NOMO-1 treated with DMSO at 0.1 percent for 48 hours (cell line): ENCODE measurements around the gene RALGPS2.
"Not testable (repeated sequence)": the region's sequence is repeated elsewhere in the genome, so short reads cannot be mapped to it uniquely, and the experiment has no call there.

Experiments
- DNase-seq: peaks from one replicate; lab custom pipeline; 2025; ENCODE audit not compliant: unreplicated experiment; lab: John Stamatoyannopoulos, UW

The RALGPS2 gene

DNA sequence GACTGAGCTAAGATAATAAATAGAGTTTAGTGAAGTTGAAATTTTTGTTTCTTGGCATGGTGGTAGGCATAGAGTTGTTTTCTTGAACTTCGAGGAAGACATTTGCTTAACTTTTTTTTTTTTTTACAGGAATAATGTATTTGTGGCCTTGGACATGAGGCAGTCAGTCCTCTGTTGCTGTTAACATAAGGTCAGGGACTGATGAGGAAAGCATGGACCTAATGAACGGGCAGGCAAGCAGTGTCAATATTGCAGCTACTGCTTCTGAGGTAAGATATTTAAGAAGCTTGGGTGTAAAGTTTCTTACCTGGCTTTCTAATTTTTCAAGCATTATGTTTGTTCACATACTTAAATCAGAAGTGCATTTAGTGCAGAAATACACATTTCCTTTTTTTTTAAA, 51.5 kb downstream of the RALGPS2 start:
- DNase-seq = no peak

DNA sequence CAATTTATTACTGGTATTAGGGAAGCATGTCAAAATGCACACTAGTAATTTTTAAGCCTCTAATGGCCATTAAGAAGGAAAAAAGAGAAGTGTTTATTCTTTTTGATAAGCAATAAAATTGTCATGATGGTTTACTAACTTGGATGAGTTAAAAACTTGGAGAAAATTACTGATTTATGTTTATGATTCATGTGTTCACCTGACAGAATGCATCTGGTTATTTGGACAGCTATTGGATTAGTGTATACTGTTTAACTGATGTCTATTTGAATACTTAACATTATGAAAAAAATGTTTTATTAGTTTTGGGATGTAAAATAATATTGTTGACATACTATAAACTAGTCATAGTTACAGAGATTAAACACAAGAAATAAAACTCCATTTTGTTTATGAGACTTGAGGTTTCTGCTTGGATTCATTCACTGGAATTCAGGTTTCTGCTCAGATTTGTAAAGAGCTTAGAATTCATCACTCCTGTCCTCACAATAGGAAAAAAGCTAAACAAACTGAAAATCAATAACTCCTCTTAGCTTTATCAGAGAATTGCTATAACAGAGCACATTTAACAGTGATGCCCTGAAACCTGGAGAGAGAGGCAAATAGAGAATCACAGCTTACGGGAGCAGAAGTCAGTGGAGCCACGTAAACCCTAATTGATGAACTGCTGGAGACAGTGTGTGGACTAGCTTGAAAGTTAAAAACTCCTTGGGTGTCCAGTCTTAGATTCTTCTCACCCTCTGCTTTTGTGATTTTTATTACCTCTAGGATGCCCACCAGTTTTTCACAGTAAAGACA, 56.7 kb downstream of the RALGPS2 start:
- no peak for DNase-seq

DNA sequence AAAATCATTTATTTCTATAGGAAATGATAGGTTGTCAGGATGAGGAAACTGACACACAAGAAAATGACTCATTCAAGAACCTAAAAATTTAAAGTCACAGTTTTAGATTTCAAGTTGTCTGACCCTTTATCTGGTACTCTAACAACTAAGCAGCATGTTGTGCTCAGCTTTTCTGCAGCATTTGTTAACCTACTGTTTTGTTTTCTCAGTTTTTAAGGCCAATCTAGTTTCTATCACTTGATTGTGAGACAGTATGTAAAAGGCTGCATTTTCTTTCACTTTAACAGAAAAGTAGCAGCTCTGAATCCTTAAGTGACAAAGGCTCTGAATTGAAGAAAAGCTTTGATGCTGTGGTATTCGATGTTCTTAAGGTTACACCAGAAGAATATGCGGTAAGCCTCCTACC, 59.1 kb downstream of the RALGPS2 start:
- DNase-seq = no peak

DNA sequence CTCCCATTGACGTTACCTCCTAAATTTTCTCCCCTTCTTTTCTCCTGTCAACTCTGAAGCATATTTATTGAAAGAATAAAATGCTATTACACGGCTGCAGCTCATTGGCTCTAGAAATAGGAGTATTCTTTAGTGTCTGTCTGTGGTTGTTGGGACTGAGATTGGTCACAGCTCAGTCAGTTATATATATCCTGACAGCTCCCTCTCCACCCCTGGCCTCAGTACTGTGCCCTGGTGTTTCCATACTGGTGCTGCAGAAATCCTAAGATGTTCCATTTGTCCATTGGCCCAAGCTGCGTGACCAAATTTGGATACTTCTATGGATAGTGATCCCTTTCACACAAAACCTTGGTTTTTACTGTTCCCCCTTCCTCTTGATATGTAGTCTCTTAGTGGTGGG, 67.3 kb downstream of the RALGPS2 start:
- no peak for DNase-seq

DNA sequence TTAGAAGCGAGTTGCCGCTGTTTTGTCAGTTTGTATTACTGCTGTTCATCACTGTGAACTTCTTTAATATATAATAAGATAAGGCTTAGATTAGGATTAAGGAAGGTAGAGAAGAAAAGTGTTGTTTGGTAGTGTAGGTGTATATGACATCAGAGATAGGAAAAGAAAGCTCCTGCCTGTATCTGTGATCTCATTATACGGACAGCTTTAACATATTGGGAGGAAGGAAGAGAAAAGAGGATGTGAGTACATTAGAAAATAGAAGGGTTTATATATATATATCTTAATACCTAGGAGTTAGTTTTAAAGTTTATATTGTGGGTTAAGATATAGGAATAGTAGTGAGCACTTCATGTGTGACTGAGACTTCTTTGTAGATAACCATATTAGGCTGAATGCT, 71.0 kb downstream of the RALGPS2 start:
- DNase-seq = peak; percentile 56

DNA sequence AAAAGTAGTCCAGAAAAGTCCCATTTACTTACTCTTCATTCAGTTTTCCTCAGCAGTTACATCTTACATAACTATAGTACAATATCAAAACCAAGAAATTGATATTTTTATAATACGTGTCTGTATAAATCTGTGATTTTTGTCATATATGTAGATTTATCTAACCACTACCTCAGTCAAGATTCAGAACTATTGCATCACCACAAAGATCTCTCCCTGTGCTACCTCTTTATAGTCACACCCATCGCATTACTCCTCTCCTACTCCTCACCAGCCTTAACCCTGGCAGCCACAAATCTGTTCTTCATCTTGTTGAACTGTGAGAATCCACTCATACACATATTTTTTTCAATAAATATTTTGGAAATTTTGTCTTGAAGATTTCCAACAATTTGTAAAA, 72.5 kb downstream of the RALGPS2 start:
- DNase-seq = peak; percentile 42

DNA sequence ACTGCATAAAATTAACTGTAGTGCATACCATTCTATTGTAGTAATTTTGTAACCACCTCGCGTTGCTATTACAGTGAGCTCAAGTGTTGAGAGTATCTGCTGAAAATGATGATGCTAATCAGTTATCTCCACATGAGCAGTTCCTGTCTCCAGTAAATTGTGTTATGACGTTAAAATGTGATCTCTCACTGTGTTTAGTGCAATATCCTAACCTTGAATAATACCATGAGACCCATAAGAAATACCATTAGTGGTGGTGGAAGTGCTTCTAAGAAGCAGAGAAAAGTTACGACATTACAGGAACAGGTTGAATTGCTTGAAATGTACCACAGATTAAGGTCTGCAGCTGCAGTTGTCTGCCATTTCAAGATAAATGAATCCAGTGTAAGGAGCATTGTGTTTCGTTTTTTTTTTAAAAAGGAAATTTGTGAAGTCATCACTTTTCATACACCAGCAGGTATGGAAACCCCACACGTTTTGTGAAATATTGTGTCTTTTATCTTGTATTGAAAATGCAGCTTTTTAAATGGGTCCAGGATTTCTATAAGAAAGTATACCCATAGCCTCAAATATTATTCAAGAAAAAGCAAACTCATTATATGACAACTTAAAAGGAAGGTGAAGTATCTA, 73.3 kb downstream of the RALGPS2 start:
- no peak for DNase-seq

DNA sequence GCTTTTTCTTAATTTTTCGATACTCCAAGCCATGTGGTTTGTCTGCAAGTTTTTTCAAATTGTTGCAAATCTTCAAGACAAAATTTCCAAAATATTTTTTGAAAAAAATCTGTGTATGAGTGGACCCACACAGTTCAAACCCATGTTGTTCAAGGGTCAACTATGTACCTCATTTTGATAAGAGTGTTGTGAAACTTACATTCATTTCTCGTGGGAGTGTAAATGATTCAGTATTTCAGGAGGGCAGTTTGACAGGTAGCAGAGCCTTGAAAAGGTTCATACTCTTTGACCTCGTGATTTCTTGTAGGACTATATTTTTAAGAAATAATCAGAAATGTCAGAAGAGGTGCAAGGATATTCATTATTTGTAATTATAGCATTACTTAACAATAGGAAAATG, 77.8 kb downstream of the RALGPS2 start:
- no peak for DNase-seq

DNA sequence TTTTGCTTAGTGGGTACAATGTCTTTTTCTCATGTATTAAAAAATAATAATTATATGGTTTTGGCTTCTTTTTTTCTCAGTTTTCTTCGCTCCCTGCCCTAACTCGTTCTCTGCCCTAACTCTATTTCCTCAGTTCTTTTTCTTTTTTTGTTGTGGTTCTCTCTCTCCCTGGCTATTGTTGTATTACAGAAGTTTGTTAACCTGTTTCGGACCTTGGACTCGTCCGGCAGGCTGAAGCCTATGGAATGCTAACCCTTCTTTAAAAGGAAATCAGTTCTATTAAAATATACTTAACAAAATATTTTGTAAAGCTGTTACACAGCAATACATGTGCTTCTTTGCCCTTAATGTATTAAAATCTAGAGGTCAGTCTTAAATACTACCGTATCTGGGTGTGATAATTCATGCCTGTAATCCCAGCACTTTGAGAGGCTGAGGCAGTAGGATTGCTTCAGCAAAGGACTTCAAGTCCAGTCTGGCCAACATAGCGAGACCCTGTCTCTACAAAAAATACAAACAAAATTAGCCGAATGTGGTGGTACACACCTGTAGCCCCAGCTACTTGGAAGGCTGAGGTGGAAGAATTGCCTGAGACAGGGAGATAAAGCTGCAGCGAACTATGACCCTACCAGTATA, 81.7 kb downstream of the RALGPS2 start:
- DNase-seq = no peak

DNA sequence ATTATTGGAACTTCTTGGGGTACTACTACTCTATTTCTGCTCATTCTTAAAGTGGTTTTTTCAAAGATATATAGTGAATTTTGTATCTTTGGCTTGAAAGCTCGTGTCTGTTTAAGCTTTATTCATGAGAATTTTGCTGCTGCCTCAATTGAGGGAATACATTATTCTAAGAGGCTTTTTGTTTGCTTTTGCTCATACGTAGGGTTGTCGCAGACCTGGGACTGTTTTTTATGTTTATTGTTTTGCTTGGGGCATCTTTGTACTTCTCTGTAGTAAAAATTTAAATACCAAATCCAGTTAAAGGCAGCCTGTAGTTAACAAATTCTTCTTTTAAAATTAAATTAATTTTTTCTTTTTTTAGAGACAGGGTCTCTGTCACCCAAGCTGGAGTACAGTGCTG, 83.5 kb downstream of the RALGPS2 start:
- no peak for DNase-seq

DNA sequence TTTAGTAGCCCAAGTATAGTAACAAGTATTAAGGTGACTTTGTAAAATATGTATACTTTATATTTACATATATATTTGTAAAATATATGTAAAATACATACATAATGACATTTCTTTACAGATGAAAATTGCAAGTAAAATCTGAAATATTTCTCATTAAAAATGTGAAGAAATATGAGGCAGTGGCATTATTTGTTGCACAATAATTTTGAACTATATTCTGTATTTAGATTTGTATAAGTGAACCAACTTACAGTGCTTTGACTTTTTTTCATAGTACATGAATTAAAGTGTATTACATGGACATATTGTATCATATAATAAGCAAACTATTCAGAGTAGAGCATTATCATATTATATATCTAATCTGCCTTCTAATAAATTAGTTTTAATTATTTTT, 85.5 kb downstream of the RALGPS2 start:
- no peak for DNase-seq

DNA sequence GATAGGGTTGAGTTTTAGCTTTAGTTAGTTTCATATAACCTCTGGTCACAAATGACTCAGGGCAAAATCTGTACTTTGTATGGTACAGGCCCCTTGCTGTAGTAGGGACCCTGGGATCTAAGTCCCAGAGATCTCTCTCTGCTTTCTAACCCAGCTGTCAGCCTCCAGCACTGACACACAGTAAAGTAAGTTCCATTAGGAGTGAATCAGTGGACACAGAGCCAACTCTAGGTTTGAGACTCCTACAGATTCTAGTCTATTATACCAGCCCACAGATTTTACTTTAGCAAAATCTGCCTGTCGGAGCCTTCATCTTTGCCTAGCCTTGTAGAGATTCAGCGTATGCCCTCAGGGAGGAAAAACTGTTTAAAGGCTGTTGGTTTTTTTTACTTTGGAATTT, 93.4 kb downstream of the RALGPS2 start:
- DNase-seq = no peak

DNA sequence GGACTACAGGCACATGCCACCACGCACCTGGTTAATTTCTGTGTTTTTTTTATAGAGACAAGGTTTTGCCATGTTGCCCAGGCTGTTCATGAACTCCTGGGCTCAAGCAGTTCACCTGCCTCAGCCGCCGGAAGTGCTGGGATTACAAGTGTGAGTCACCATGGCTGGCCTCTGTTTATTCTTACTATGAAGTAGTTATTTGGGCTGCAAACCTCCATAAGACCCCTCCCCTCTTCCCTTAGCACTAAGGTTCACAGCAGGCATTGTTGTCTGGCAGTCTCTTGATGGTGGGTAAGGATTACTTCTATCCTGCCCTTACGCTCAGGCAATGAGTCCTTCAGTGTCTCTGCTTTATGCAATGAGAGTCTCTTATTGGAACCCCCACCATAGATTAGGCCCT, 94.1 kb downstream of the RALGPS2 start:
- no peak for DNase-seq

DNA sequence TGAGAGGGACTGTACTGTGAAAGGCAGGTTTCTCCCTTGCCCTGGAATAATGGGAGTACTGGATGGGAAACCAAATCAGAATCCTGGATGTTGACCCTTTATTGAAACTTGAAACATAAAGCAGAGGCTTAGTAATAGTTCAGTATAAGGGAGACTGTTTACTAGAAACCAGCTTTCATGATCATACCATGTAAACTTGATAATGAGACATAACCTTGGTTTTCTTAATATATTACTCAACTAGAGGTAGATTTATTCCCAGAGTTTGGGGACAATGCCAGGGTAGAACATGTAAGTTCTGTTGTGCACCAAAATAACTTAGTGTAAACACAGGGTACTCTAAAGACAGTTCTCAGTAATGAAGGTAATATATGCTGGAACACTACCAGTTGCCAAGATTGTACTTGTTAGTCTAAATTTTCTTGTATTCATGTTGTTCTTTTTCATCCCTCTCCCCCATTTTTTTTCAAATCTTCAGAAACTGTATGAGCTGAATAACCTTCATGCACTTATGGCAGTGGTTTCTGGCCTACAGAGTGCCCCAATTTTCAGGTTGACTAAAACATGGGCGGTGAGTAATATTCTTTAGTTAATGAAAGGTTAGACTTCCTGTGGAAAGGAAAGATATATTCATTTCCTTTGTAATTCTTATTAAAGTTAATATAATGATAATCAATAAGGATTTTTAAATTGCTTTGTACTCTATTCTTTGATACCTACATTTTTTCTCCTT, 96.3 kb downstream of the RALGPS2 start:
- DNase-seq = no peak

DNA sequence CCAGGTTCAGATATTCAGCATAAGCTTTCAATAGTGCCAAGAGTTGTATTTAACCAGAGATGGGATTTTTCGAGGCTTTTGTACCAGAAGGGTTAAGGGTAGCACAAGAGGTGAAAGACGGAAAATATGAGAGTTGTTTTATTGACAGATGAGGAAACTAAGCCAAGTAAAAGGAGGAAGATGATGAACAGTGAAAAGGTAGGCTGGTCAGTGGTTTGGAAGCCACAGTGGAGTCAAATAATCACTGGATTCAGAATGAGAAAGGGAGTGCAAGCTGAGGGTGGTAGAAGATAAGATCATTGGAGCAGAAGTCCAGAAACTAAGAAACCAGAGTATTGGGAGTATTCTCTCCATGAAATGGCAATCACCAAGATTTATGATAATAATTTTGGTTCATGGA, 100.1 kb downstream of the RALGPS2 start:
- no peak for DNase-seq

DNA sequence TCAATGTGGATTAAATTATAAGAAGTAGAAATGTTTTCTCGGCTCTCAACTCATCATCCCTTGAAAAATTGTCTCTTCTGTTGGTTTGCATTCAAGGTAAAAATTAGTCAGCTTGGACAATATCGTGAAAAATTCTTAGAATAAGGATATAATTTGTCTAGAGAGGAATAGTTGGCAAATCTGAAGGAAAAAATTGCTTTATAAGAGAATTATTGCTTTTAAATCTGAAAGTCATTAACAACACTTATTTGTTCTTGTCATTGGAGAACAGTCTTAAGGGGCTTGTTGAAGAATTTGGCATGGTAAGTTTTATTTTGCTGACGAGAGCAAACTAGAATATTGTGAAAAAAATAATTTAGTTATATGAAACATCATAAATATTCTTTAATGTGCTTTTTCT, 119.4 kb downstream of the RALGPS2 start:
- no peak for DNase-seq

DNA sequence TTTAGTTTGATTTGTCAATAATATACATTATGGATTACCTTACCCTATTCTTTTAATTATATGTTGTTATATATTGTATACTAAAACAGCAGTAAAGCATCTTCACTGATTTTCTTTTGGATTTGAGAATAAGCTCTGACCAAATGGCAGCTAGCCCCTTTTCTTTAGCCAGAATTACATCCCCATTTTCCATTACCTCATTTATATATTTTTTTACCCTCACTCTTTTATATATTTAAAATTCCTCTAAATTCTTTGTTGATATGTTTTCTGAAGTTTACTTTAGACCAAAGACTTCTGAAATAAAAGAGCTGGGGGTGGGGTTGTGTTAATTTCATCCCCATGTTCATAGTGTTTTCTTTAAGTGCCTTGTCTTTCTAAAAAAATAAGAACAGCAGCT, 121.3 kb downstream of the RALGPS2 start:
- DNase-seq = no peak

DNA sequence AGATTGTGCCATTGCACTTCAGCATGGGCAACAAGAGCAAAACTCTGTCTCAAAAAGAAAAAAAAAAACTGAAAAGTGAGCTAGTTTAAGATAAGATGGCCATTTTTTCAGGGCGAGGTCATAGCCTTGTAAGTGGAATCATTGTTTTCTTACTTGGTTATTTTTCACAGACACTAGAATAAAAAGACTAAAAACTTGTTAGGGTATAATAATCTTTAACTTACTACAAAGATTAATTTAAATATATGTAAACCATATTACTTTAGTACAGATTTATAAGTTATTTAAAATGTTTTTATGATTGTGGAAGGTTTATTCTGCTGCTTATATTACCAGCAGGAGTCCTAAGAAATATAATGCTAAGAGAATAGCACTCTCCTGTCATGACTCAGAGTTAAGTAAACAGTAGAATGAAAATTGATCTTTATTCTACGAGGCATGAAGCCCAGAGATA, 122.4 kb downstream of the RALGPS2 start:
- DNase-seq = no peak

DNA sequence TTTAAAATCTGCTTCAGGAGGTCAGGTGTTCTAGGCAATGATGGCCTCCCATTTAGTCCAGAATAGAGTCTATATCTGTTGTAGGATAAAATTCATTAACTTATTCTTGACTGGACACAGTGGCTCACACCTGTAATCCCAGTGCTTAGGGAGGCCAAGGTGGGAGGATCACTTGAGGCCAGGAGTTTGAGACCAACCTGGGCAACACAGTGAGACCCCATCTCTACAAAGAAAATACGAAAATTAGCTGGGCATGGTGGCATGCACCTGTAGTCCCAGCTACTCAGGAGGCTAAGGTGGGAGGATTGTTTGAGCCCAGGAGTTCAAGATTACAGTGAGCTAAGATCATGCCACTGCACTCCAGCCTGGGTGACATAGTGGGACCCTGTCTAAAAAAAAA, 122.9 kb downstream of the RALGPS2 start:
- DNase-seq = not testable (repeated sequence)

DNA sequence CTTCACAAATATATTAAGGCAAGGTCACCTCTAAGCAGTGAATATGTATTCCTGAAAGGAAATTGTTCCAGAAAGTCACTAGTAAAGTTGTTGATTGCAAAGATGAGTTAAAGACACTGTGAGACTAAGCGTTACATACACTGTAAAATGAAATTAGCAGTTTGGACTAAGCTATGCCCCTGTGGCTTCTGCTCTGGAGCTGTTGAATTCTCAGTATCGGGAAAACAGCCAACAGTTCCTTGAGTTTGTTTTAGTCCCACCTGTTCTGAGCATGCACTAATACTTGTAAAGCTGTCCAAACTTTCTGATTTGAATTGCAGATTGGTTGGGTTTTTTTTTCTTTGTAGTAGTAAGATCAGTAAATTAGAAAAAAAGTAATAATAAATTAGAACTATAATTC, 124.9 kb downstream of the RALGPS2 start:
- DNase-seq = no peak

DNA sequence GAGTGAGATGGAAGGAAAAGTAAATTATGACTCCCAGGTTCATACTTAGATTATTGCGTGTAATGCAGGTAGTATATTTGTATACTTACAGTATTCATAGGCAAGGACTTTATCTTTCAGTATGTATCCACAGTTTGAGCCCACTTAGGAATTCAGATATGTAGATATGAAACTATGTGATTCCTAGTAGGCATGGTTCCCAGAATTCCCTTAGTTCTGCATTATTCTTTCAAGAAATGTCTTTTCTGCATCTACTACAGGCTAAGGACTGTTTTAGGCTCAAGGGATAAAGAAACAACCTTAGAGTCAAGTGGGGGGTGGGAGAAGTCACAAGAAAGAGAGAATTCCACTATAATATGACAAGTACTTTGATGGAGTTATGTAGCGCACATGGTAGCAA, 132.1 kb downstream of the RALGPS2 start:
- DNase-seq = no peak

DNA sequence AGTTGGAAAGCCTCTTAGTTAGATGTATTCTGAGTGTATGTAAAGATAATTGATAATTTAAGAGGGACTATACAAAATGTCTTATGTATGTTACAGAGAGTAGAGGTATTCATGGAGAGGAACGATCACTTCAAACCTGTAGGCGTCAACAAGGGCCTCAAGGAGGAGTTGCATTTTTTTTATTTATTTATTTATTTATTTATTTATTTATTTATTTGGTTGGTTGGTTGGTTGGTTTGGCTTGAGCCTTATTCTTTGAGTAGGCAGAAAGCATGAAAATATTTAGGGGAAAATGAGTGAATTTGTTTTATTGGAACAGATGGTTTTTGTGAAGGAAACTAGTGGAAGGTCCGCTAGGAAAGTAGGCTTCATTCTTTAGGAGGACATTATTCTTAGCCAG, 137.4 kb downstream of the RALGPS2 start:
- DNase-seq = no peak
